Mammary epithelial cell (primary cell): ENCODE results near the gene AMPH.

Source experiments
- EZH2 ChIP-seq: IDR thresholded peaks from 2 replicates; pipeline ENCODE4 v1.6.1; 2012; ENCODE audit warnings: low read length, inconsistent platforms, borderline replicate concordance
- TF ChIP-seq, protein P1 (sequence below), 2 donors: IDR thresholded peaks in 1 of 2; conservative IDR thresholded peaks in 1 of 2; 2 replicates each; pipeline ENCODE4 v1.5.1; 2011 to 2012; ENCODE audit warnings: inconsistent platforms in 2 of 2, low read length in 2 of 2, mild to moderate bottlenecking in 2 of 2, control low read depth in 1 of 2, low read depth in 1 of 2; ENCODE audit not compliant: insufficient read depth in 1 of 2; ENCODE audit errors: extremely low read depth in 1 of 2

DNA sequence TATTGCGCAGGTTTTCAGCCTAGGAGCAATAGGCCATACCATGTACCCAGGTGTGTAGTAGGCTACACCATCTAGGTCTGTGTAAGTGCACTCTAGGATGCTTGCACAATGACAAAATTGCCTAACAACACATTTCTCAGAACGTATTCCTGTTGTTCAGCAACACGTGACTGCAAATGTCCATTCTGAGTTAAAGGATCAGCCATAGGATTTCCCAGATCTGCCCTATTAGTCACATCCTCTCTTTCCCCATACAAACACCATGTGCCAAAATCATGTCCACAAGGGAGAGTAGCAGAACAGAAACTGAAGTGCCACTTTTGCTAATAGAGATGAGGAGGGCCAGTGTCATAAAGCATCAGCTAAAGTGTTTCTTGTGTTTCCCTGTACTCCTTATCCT is 42.6 kb upstream of the AMPH start:
- TF ChIP-seq, protein P1, sequence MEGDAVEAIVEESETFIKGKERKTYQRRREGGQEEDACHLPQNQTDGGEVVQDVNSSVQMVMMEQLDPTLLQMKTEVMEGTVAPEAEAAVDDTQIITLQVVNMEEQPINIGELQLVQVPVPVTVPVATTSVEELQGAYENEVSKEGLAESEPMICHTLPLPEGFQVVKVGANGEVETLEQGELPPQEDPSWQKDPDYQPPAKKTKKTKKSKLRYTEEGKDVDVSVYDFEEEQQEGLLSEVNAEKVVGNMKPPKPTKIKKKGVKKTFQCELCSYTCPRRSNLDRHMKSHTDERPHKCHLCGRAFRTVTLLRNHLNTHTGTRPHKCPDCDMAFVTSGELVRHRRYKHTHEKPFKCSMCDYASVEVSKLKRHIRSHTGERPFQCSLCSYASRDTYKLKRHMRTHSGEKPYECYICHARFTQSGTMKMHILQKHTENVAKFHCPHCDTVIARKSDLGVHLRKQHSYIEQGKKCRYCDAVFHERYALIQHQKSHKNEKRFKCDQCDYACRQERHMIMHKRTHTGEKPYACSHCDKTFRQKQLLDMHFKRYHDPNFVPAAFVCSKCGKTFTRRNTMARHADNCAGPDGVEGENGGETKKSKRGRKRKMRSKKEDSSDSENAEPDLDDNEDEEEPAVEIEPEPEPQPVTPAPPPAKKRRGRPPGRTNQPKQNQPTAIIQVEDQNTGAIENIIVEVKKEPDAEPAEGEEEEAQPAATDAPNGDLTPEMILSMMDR (conservative IDR thresholded peaks at IDR 0.05 in 1 of 2, IDR thresholded peaks at IDR 0.05 in 1 of 2; ENCODE audit: extremely low read depth in 1 of 2, insufficient read depth in 1 of 2, low read depth in 1 of 2, low read length in 2 of 2): no peak
- no peak for TF ChIP-seq EZH2
